OCI-LY1 (cell line): ENCODE results near the gene WWOX.

ENCODE experiments used
- H2AFZ ChIP-seq: fragments of 200-600 bp; sonication (generic), shearing (Covaris generic); 2 replicates; pipeline ENCODE4 v1.6.0; 2014; ENCODE audit warnings: antibody characterized with exemption, mild to moderate bottlenecking, low read length
- H3F3A ChIP-seq: fragments of 200-600 bp; sonication (generic), shearing (Covaris generic); 2 replicates; pipeline ENCODE4 v1.6.0; 2014; ENCODE audit warnings: mild to moderate bottlenecking, antibody characterized with exemption, low read length, moderate library complexity; ENCODE audit not compliant: insufficient read depth
- H3K27ac ChIP-seq: fragments of 200-600 bp; sonication (generic); 2 replicates; pipeline ENCODE4 v1.5.1; 2014; ENCODE audit warnings: low read length, mixed run types, mild to moderate bottlenecking, low read depth; ENCODE audit not compliant: poor library complexity, severe bottlenecking
- H3K27me3 ChIP-seq: fragments of 200-600 bp; sonication (generic); 2 replicates; pipeline ENCODE4 v1.6.0; 2014; ENCODE audit warnings: antibody characterized with exemption, mild to moderate bottlenecking, low read length, moderate library complexity; ENCODE audit not compliant: insufficient read depth
- H3K36me3 ChIP-seq: fragments of 200-600 bp; sonication (generic); 2 replicates; pipeline ENCODE4 v1.6.1; 2014; ENCODE audit warnings: mild to moderate bottlenecking, antibody characterized with exemption, low read length, moderate library complexity, mixed read lengths; ENCODE audit not compliant: insufficient read depth
- H3K4me1 ChIP-seq: fragments of 200-600 bp; sonication (generic); 2 replicates; pipeline ENCODE4 v1.5.1; 2014; ENCODE audit warnings: mild to moderate bottlenecking, low read length, moderate library complexity; ENCODE audit not compliant: insufficient read depth, severe bottlenecking
- H3K4me2 ChIP-seq: fragments of 200-600 bp; sonication (generic), shearing (Covaris generic); 2 replicates; pipeline ENCODE4 v1.6.1; 2014; ENCODE audit warnings: low read length
- H3K4me3 ChIP-seq: fragments of 200-600 bp; sonication (generic); 2 replicates; pipeline ENCODE4 v1.5.1; 2014; ENCODE audit warnings: low read length, low read depth, mild to moderate bottlenecking, mixed read lengths; ENCODE audit not compliant: poor library complexity, severe bottlenecking
- H3K79me2 ChIP-seq: fragments of 200-600 bp; shearing (Covaris generic); 2 replicates; pipeline ENCODE4 v1.6.1; 2016; ENCODE audit warnings: mixed run types, low read length, mixed read lengths; ENCODE audit not compliant: insufficient read depth
- H3K9ac ChIP-seq: fragments of 200-600 bp; sonication (generic), shearing (Covaris generic); 2 replicates; pipeline ENCODE4 v1.6.1; 2014; ENCODE audit warnings: mild to moderate bottlenecking, low read length, mixed read lengths
- H3K9me2 ChIP-seq: fragments of 200-600 bp; sonication (generic), shearing (Covaris generic); 2 replicates; pipeline ENCODE4 v1.6.1; 2014; ENCODE audit warnings: low read depth, mild to moderate bottlenecking, low read length, mixed read lengths
- H3K9me3 ChIP-seq: fragments of 200-600 bp; shearing (Covaris generic); 2 replicates; pipeline ENCODE4 v1.6.1; 2014; ENCODE audit warnings: low read length, mixed read lengths
- H4K20me1 ChIP-seq: fragments of 200-600 bp; sonication (generic), shearing (Covaris generic); 2 replicates; pipeline ENCODE4 v1.6.0; 2016; ENCODE audit warnings: mild to moderate bottlenecking, low read length; ENCODE audit not compliant: insufficient read depth
- CTCF ChIP-seq: fragments of 200-600 bp; sonication (generic), shearing (Covaris generic); IDR thresholded peaks from 2 replicates; pipeline ENCODE4 v1.5.1; 2017; ENCODE audit warnings: mild to moderate bottlenecking, antibody characterized with exemption, low read length, moderate library complexity, mixed read lengths
- EZH2 ChIP-seq: fragments of 200-600 bp; sonication (generic), shearing (Covaris generic); IDR thresholded peaks from 2 replicates; pipeline ENCODE4 v1.8.0; 2017; ENCODE audit warnings: borderline replicate concordance, mixed run types, mild to moderate bottlenecking, antibody characterized with exemption, low read length, moderate library complexity, mixed read lengths

Gene WWOX

GRCh38 chr16:79114759-79115158 lies 1015.3 kb downstream of the WWOX start:
- H3K4me2 ChIP-seq: no peak overlapping the region
- H3K4me3 ChIP-seq: no peak overlapping the region
- no peaks in the 10 kb centered on the region for H4K20me1 ChIP-seq
- H3K9me2 ChIP-seq: no peaks in the 10 kb centered on the region
- TF ChIP-seq EZH2 (no peak), CTCF (no peak)
- H3K9ac ChIP-seq: no peak overlapping the region
- H3K36me3 ChIP-seq: no peaks in the 10 kb centered on the region
- no peak overlapping the region for H2AFZ ChIP-seq
- H3K27ac ChIP-seq: no peak overlapping the region
- H3K27me3 ChIP-seq: no peaks in the 10 kb centered on the region
- no peaks in the 10 kb centered on the region for H3K9me3 ChIP-seq
- no peaks in the 10 kb centered on the region for H3K79me2 ChIP-seq
- no peaks in the 10 kb centered on the region for H3K4me1 ChIP-seq
- no peaks in the 10 kb centered on the region for H3F3A ChIP-seq

GRCh38 chr16:79121906-79122305 lies 1022.5 kb downstream of the WWOX start:
- H3K9me3 ChIP-seq: no peaks in the 10 kb centered on the region
- H3K79me2 ChIP-seq: no peaks in the 10 kb centered on the region
- H3K9me2 ChIP-seq: no peaks in the 10 kb centered on the region
- no peak overlapping the region for H3K4me2 ChIP-seq
- no peak overlapping the region for H2AFZ ChIP-seq
- no peaks in the 10 kb centered on the region for H3K4me1 ChIP-seq
- H3F3A ChIP-seq: no peaks in the 10 kb centered on the region
- H4K20me1 ChIP-seq: no peaks in the 10 kb centered on the region
- H3K36me3 ChIP-seq: no peaks in the 10 kb centered on the region
- TF ChIP-seq CTCF (no peak), EZH2 (no peak)
- no peak overlapping the region for H3K27ac ChIP-seq
- H3K9ac ChIP-seq: no peak overlapping the region
- no peak overlapping the region for H3K4me3 ChIP-seq
- H3K27me3 ChIP-seq: no peaks in the 10 kb centered on the region

GRCh38 chr16:79122343-79122742 lies 1022.9 kb downstream of the WWOX start:
- TF ChIP-seq CTCF: no peak
- TF ChIP-seq EZH2: no peak
- H4K20me1 ChIP-seq: no peaks in the 10 kb centered on the region

More at GRCh38 chr16:79122343-79122742, 1022.9 kb downstream of the WWOX start:
- H3F3A ChIP-seq: no peaks in the 10 kb centered on the region
- no peaks in the 10 kb centered on the region for H3K9me3 ChIP-seq
- H3K9ac ChIP-seq: no peak overlapping the region
- no peaks in the 10 kb centered on the region for H3K36me3 ChIP-seq
- no peaks in the 10 kb centered on the region for H3K4me1 ChIP-seq
- H3K9me2 ChIP-seq: no peaks in the 10 kb centered on the region
- no peak overlapping the region for H3K4me2 ChIP-seq
- no peak overlapping the region for H3K4me3 ChIP-seq
- H3K79me2 ChIP-seq: no peaks in the 10 kb centered on the region
- no peak overlapping the region for H2AFZ ChIP-seq
- no peaks in the 10 kb centered on the region for H3K27me3 ChIP-seq
- no peak overlapping the region for H3K27ac ChIP-seq
